H1 (cell line): ENCODE results near the gene MACROD2. TPM values are rescaled to one million over a fixed set of nuclear protein-coding genes. Genes with fewer than 3 reads are reported as not detected.

Source experiments
- CTCF ChIA-PET: fragments of 300-600 bp; sonication (Branson Sonifier 250); formaldehyde crosslinking; loops from one replicate; lab custom pipeline; 2021; ENCODE audit not compliant: partially characterized antibody; lab: Charles Lee
- POLR2A ChIA-PET: fragments of 300-600 bp; sonication (Branson Sonifier 250); formaldehyde crosslinking; loops from one replicate; lab custom pipeline; 2021; ENCODE audit warnings: inconsistent platforms; ENCODE audit not compliant: partially characterized antibody; lab: Charles Lee
- DNase-seq, 2 experiments: peaks; one replicate each; pipeline versions ENCODE4 v3.0.0 to v3.0.0-alpha.2; 2010 to 2022; ENCODE audit warnings: low spot score in 2 of 2, low read depth in 1 of 2, mixed read lengths in 1 of 2
- FAIRE-seq: peaks from 2 replicates; lab custom pipeline; 2011; peaks lifted over from hg19 to GRCh38; lab: Jason Lieb, UNC
- H2AFZ ChIP-seq: 2 replicates; pipeline ENCODE4 v1.8.1; 2012; ENCODE audit warnings: low read length, inconsistent platforms
- H2AK5ac ChIP-seq: 2 replicates; pipeline ENCODE4 v1.6.1; 2013; ENCODE audit warnings: low read depth, low read length
- H2BK120ac ChIP-seq: replicated peaks from 2 replicates; pipeline ENCODE3; 2013; ENCODE audit warnings: low read depth, low read length, inconsistent platforms
- H2BK12ac ChIP-seq: 2 replicates; pipeline ENCODE4 v1.6.1; 2013; ENCODE audit warnings: low read depth, low read length
- H2BK15ac ChIP-seq: 2 replicates; pipeline ENCODE4 v1.6.1; 2013; ENCODE audit warnings: low read length
- H2BK20ac ChIP-seq: 2 replicates; pipeline ENCODE4 v1.6.1; 2013; ENCODE audit warnings: low read length
- H2BK5ac ChIP-seq: 2 replicates; pipeline ENCODE4 v1.6.1; 2013; ENCODE audit warnings: low read depth, low read length
- H3K14ac ChIP-seq: 2 replicates; pipeline ENCODE4 v1.6.1; 2013; ENCODE audit warnings: inconsistent platforms; ENCODE audit not compliant: insufficient read length
- H3K18ac ChIP-seq: 2 replicates; pipeline ENCODE4 v1.6.1; 2013; ENCODE audit warnings: low read length; ENCODE audit errors: extremely low read depth
- H3K23ac ChIP-seq: 2 replicates; pipeline ENCODE4 v1.6.1; 2013; ENCODE audit warnings: inconsistent platforms; ENCODE audit not compliant: insufficient read length
- H3K23me2 ChIP-seq: 2 replicates; pipeline ENCODE4 v1.6.1; 2013; ENCODE audit warnings: low read depth, low read length
- H3K27ac ChIP-seq: 2 replicates; pipeline ENCODE4 v1.6.1; 2011; ENCODE audit warnings: low read depth, low read length, inconsistent platforms
- H3K27me3 ChIP-seq, 4 experiments: replicated peaks in 1 of 4; 1 replicate in 1 of 4; 2 replicates in 3 of 4; pipeline versions ENCODE4 v1.6.1 to v1.8.1; 2011 to 2013; ENCODE audit warnings: low read length in 3 of 4, mild to moderate bottlenecking in 3 of 4, inconsistent platforms in 2 of 4, mixed read lengths in 2 of 4, moderate library complexity in 1 of 4; ENCODE audit not compliant: control insufficient read depth in 3 of 4, insufficient read depth in 3 of 4; ENCODE audit errors: extremely low read depth in 1 of 4
- H3K36me3 ChIP-seq, 4 experiments: 2 replicates each; pipeline versions ENCODE4 v1.6.1 to v1.8.1; 2011 to 2013; ENCODE audit warnings: mild to moderate bottlenecking in 4 of 4, low read length in 3 of 4, moderate library complexity in 2 of 4, control low read depth in 1 of 4, inconsistent platforms in 1 of 4; ENCODE audit not compliant: insufficient read depth in 4 of 4, control insufficient read depth in 2 of 4
- H3K4ac ChIP-seq: replicated peaks from 2 replicates; pipeline ENCODE3; 2013; ENCODE audit warnings: low read length, low read depth, mixed read lengths, inconsistent platforms; ENCODE audit not compliant: insufficient read length
- H3K4me1 ChIP-seq, 4 experiments: replicated peaks in 1 of 4; 1 replicate in 1 of 4; 2 replicates in 3 of 4; pipeline versions ENCODE4 v1.6.1 to v1.8.1; 2011 to 2013; ENCODE audit warnings: low read length in 3 of 4, inconsistent platforms in 2 of 4, mixed read lengths in 1 of 4; ENCODE audit not compliant: insufficient read depth in 4 of 4, control insufficient read depth in 3 of 4
- H3K4me2 ChIP-seq, 2 experiments: 2 replicates each; pipeline versions ENCODE4 v1.6.1 to v1.8.1; 2011 to 2013; ENCODE audit warnings: low read depth in 2 of 2, low read length in 2 of 2, control low read depth in 1 of 2, inconsistent platforms in 1 of 2, mild to moderate bottlenecking in 1 of 2; ENCODE audit not compliant: insufficient read depth in 1 of 2
- H3K4me3 ChIP-seq, 4 experiments: fragments of 200-600, 300-600 bp in 1 of 4; sonication (generic), shearing (Covaris generic), sonication (Bioruptor Twin) in 1 of 4; 2 replicates each; pipeline versions ENCODE4 v1.5.1 to v1.8.1; 2011 to 2016; ENCODE audit warnings: low read length in 4 of 4, low read depth in 3 of 4, control low read depth in 2 of 4, inconsistent platforms in 2 of 4, mild to moderate bottlenecking in 2 of 4, mixed read lengths in 1 of 4, moderate library complexity in 1 of 4; ENCODE audit not compliant: insufficient read depth in 2 of 4; ENCODE audit errors: extremely low read depth in 1 of 4
- H3K56ac ChIP-seq: replicated peaks from 2 replicates; pipeline ENCODE3; 2013; ENCODE audit warnings: low read depth, mild to moderate bottlenecking, mixed read lengths, low read length, inconsistent platforms; ENCODE audit not compliant: insufficient read length
- H3K79me1 ChIP-seq: 2 replicates; pipeline ENCODE4 v1.6.1; 2013; ENCODE audit warnings: low read depth, low read length, control low read depth
- H3K79me2 ChIP-seq, 2 experiments: 2 replicates each; pipeline versions ENCODE4 v1.6.1 to v1.8.1; 2012 to 2013; ENCODE audit warnings: low read length in 2 of 2, mild to moderate bottlenecking in 2 of 2, inconsistent platforms in 1 of 2; ENCODE audit not compliant: insufficient read depth in 2 of 2, control insufficient read depth in 1 of 2
- H3K9ac ChIP-seq, 4 experiments: replicated peaks in 1 of 4; 1 replicate in 1 of 4; 2 replicates in 3 of 4; pipeline versions ENCODE4 v1.6.1 to v1.8.1; 2011 to 2013; ENCODE audit warnings: low read depth in 3 of 4, low read length in 3 of 4, control low read depth in 2 of 4, mild to moderate bottlenecking in 2 of 4, moderate library complexity in 2 of 4, inconsistent platforms in 1 of 4; ENCODE audit errors: extremely low read depth in 1 of 4
- H3K9me3 ChIP-seq, 2 experiments: 2 replicates each; pipeline versions ENCODE4 v1.6.1 to v1.8.1; 2012 to 2013; ENCODE audit warnings: mild to moderate bottlenecking in 2 of 2, moderate library complexity in 2 of 2, control low read depth in 1 of 2, inconsistent platforms in 1 of 2, low read depth in 1 of 2, low read length in 1 of 2, mixed read lengths in 1 of 2; ENCODE audit not compliant: insufficient read depth in 2 of 2
- H4K20me1 ChIP-seq, 2 experiments: replicated peaks in 1 of 2; 2 replicates each; pipeline versions ENCODE3 to v1.8.1; 2011 to 2013; ENCODE audit warnings: inconsistent platforms in 2 of 2, low read length in 2 of 2, mild to moderate bottlenecking in 1 of 2; ENCODE audit not compliant: insufficient read depth in 2 of 2, control insufficient read depth in 1 of 2
- H4K5ac ChIP-seq: 2 replicates; pipeline ENCODE4 v1.6.1; 2013; ENCODE audit warnings: low read length, low read depth, mixed read lengths, inconsistent platforms; ENCODE audit not compliant: insufficient read length
- H4K8ac ChIP-seq: 2 replicates; pipeline ENCODE4 v1.8.0; 2013; ENCODE audit warnings: mild to moderate bottlenecking, moderate library complexity, low read length, inconsistent platforms; ENCODE audit not compliant: insufficient read depth; ENCODE audit errors: extremely low read depth
- H4K91ac ChIP-seq: replicated peaks from 2 replicates; pipeline ENCODE3; 2013; ENCODE audit warnings: low read length, mixed read lengths, inconsistent platforms; ENCODE audit not compliant: insufficient read length
- CTCF ChIP-seq, 3 experiments: IDR thresholded peaks; 1 replicate in 2 of 3; 2 replicates in 1 of 3; pipeline versions ENCODE4 v1.5.1 to v1.6.1; 2011; ENCODE audit warnings: low read length in 3 of 3, mild to moderate bottlenecking in 3 of 3, inconsistent platforms in 2 of 3, low read depth in 1 of 3, moderate library complexity in 1 of 3; ENCODE audit not compliant: insufficient read depth in 1 of 3; ENCODE audit errors: control extremely low read depth in 1 of 3
- HDAC2 ChIP-seq, 2 experiments: fragments of 300-600 bp in 1 of 2; sonication (generic) in 1 of 2; IDR thresholded peaks; 2 replicates each; pipeline ENCODE4 v1.6.1; 2011 to 2012; ENCODE audit warnings: low read depth in 2 of 2, low read length in 2 of 2, mild to moderate bottlenecking in 2 of 2, moderate library complexity in 2 of 2, borderline replicate concordance in 1 of 2, inconsistent platforms in 1 of 2
- HDAC6 ChIP-seq: IDR thresholded peaks from one replicate; pipeline ENCODE4 v1.7.1; 2012; ENCODE audit warnings: low read depth, mild to moderate bottlenecking, inconsistent platforms, low read length, moderate library complexity
- MAX ChIP-seq: IDR thresholded peaks from 2 replicates; pipeline ENCODE4 v1.6.1; 2012; ENCODE audit warnings: inconsistent platforms
- NRF1 ChIP-seq: IDR thresholded peaks from 2 replicates; pipeline ENCODE4 v1.6.1; 2011; ENCODE audit warnings: mild to moderate bottlenecking, low read depth, low read length, improper control_type of control experiment
- POLR2AphosphoS5 ChIP-seq: IDR thresholded peaks from 2 replicates; pipeline ENCODE4 v1.6.1; 2011; ENCODE audit warnings: low read depth, low read length
- RAD21 ChIP-seq, 2 experiments: IDR thresholded peaks in 1 of 2; conservative IDR thresholded peaks in 1 of 2; 2 replicates each; pipeline ENCODE4 v1.6.1; 2011; ENCODE audit warnings: low read depth in 2 of 2, low read length in 2 of 2, improper control_type of control experiment in 1 of 2, inconsistent platforms in 1 of 2, mild to moderate bottlenecking in 1 of 2, moderate library complexity in 1 of 2
- SP2 ChIP-seq: IDR thresholded peaks from 2 replicates; pipeline ENCODE4 v1.6.1; 2012; ENCODE audit warnings: mild to moderate bottlenecking, low read length, inconsistent platforms
- WGBS, 2 experiments: shearing (Covaris generic) in 1 of 2; methylation state at CpG; one replicate each; pipeline versions ENCODE4 v1.1.6 to v1.1.7; 2013 to 2015; ENCODE audit warnings: low lambda C conversion rate in 2 of 2, mixed read lengths in 2 of 2, inconsistent platforms in 1 of 2, low coverage in 1 of 2, missing lambda C conversion rate in 1 of 2; ENCODE audit not compliant: insufficient replicate concordance in 2 of 2, insufficient coverage in 1 of 2, insufficient read length in 1 of 2; ENCODE audit errors: extremely low coverage in 1 of 2, missing lambda C conversion rate in 1 of 2; 5-methylcytosine and 5-hydroxymethylcytosine counted together
- polyA plus RNA-seq, 7 experiments: library from polyadenylated mRNA; depleted of rRNA in 3 of 7; stranded (reverse) in 5 of 7; unstranded in 2 of 7; fragments of >200 nt in 5 of 7; fragments of 200-250 nt in 2 of 7; gene quantifications; 1 replicate in 5 of 7; 2 replicates in 1 of 7; 4 replicates in 1 of 7; pipeline versions ENCODE4 v1.2.1 to v1.2.3, GENCODE V29; 2011 to 2013; ENCODE audit warnings: missing spikeins in 2 of 7, mixed read lengths in 2 of 7
- total RNA-seq: library from RNA; stranded (reverse); fragmentation: NEBNext Ultra II Directional; extraction: Animal tissue kit (Norgen Biotek cat#: 25700); gene quantifications from 2 replicates; pipeline ENCODE4 v1.2.1, GENCODE V29; 2021

The MACROD2 gene
- total and polyA plus RNA-seq, 2 of the 8 experiments (the other 6 are each of a cell fraction or from before 2014, with no cell fraction given), result 0.70 to 3.9 TPM

DNA sequence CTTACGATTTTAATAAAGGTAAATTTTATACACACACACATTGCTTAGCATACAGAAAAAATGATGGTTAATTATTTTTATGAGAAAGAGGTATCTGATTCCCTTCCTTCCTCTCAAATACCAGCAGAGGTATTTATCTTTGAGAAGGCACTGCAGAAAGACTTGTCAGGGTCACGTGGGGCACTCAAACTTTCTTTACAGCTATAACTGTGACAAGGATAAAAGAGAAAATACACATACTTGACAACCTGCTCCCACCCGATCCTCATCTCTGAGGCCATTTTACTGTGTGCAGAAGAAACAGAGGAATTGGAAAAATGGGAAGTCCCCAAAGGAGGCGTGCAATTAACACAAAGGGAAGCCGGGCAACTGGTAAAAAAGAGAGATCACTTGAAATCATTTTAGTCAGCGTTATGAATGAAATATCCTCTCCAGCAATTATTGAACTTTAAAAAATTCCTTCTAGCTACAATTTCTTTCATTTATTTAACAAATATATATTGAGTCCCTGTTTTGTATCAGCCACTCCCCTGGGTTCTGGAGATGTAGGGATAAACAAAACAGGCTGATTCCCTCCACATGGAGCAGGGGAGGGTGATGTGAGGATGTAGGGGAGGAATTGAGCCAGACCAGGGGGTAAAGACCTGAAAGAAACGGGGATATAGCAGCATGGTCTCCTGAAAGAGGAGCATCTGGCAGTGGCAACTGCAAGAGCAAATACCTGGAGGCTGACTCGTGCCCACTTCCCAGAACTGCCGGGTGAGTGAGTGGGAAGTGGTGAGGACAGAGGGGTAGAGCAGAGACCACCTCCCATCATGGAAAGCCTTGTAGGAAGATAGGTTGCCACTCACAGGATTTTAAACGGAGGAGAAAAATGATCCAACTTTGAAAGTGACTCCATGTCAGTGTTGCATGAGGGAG lies 2067.6 kb downstream of the MACROD2 start:
- ChIA-PET POLR2A (no interaction called here), CTCF (no interaction called here)
- H3K4me3 ChIP-seq, result no peak overlapping the region
- H3K79me1 ChIP-seq, result no peaks in the 10 kb centered on the region
- no peak overlapping the region for H2AK5ac ChIP-seq
- no peak overlapping the region for H2BK120ac ChIP-seq
- H3K79me2 ChIP-seq, result no peaks in the 10 kb centered on the region
- H2BK5ac ChIP-seq, result no peak overlapping the region
- H3K4ac ChIP-seq, result no peak overlapping the region
- H3K56ac ChIP-seq, result no peak overlapping the region
- no peaks in the 10 kb centered on the region for H3K23me2 ChIP-seq
- H3K18ac ChIP-seq, result peak overlapping the region; percentile 48; the same call in 1 of the 2 replicates
- 84% methylated on average over 10 of the region's 10 CpGs; no CpG with 5 or more reads in 1 of the 2 experiments for WGBS, 2 experiments
- H3K27me3 ChIP-seq, result no peaks in the 10 kb centered on the region
- H4K20me1 ChIP-seq, result no peaks in the 10 kb centered on the region
- no peak overlapping the region; the same call in 1 of the 2 replicates for H2BK20ac ChIP-seq
- H3K4me2 ChIP-seq, result no peak overlapping the region
- H3K4me1 ChIP-seq, result peaks cover 0 to 17% (median 16%) of the 10 kb centered on the region in 4 experiments; a peak in 5 of 7 replicates
- no peak overlapping the region for H4K8ac ChIP-seq
- H3K14ac ChIP-seq, result no peak overlapping the region
- no peak overlapping the region for H2BK12ac ChIP-seq
- H3K23ac ChIP-seq, result no peak overlapping the region
- H2AFZ ChIP-seq, result no peak overlapping the region
- no peak overlapping the region for H3K9ac ChIP-seq
- H4K5ac ChIP-seq, result no peak overlapping the region
- FAIRE-seq (no peak), DNase-seq (no peak)
- H3K36me3 ChIP-seq, result no peaks in the 10 kb centered on the region
- no peak overlapping the region for H2BK15ac ChIP-seq
- H4K91ac ChIP-seq, result peak overlapping the region; percentile 32
- 0 out of 4 replicates have a peak, but pooled peaks cover 0 to 2% of the 10 kb centered on the region in 2 experiments for H3K9me3 ChIP-seq
- no peak overlapping the region for H3K27ac ChIP-seq
- TF ChIP-seq NRF1 (no peak), POLR2AphosphoS5 (no peak), RAD21 (IDR thresholded peaks at IDR 0.05 in 1 of 2, conservative IDR thresholded peaks at IDR 0.05 in 1 of 2; ENCODE audit: low read depth in 2 of 2, low read length in 2 of 2) (no peak), MAX (no peak), HDAC2 (IDR thresholded peaks at IDR 0.05; ENCODE audit: borderline replicate concordance in 1 of 2, low read depth in 2 of 2, low read length in 2 of 2) (no peak), CTCF (IDR thresholded peaks at IDR 0.05; ENCODE audit: control extremely low read depth in 1 of 3, insufficient read depth in 1 of 3, low read depth in 1 of 3, low read length in 3 of 3) (no peak), HDAC6 (no peak), SP2 (no peak)
